ENCODE measurements around the gene WWTR1. TPM values are rescaled to one million over a fixed set of nuclear protein-coding genes. Genes with fewer than 3 reads are reported as not detected.

The WWTR1 gene
- 1 to 10 TPM in 1 of 2 donors, under 1 TPM in 1; 0.77 to 1.2 TPM for total RNA-seq
- total RNA-seq, result 1.3 to 1.5 reads per million in 2 donors

DNA sequence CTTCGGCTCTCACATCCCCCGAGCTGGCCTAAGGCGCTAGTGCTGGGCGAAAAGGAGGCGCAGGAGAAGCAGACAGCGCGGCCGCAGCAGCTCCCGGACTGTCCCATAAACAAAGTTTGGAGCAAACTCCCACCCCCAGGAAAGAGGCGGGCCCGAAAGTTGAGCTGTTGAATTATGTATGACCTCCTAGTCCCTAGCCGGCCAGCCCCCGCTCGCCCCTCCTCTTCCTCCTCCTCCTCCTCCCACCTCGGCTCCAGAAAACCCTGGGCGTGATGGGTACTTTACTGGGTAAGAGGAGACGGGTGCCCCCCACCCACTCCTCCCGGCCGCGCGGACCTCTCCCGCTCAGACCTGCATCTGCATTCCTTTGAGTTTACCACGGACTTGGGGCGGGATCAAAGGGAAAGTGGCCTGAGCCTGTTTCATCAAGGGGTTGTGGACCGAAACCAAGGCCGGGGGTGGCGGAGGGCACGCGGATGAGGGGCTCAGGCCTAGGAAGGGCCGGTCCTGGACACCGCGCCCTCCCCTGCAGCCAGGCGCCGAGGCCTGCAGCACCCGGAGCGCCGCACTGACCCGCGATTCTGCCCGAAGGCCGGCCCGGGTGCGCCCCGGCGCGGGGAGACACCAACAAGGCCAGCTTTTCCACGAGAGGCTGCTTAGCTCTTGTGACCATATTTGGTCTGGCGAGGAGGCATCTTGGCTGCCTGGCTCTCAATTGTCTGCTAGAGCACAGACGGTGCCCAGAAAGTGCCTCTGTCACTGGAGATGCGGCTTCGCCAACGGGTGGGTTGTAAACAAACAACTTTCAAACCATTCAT is at the start of gene WWTR1:
Gene WWTR1, minus strand, starts transcription at position 100 of the 818 bp plus-strand sequence. CDS start 719 bp downstream, outside the sequence.
- DNase-seq, result peak in 2 of 3 donors; percentile 17 to 19
- peak; percentile 71 for ATAC-seq
- H3K27me3 Mint-ChIP-seq, result peaks cover 68% of the 10 kb centered on the region
- H3K4me1 Mint-ChIP-seq, result peaks cover 10% of the 10 kb centered on the region
- peaks cover 3% of the 10 kb centered on the region for H3K36me3 Mint-ChIP-seq (ENCODE audit: low read depth)
- H3K9me3 ChIP-seq (ENCODE audit: control insufficient read depth, low read length, poor library complexity, severe bottlenecking), result no peaks in the 10 kb centered on the region
- no peak within 1 kb of the TSS for H3K27ac Mint-ChIP-seq
- H3K4me3 Mint-ChIP-seq, result peak within 1 kb of the TSS; percentile 96

DNA sequence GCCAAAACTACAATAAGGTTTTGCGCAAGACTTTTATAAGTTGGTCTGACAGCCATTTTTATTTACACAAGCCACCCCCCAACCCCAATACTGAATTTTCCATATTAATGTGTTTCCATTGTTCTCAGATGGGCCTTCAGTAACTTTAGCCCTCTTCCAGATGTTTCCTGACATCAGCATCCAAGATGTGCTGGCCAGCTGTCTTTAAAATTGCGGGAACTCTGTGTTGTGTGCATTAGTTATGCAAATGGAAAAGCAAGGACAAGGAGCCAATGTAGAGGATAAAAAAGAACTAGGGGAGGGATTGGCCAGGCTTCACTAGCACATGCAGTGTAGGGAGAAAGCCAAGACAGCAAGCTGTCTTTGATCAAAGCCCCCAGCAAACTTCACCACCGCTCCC is 49.1 kb upstream of the WWTR1 start:
- H3K4me1 Mint-ChIP-seq, result peaks cover 11% of the 10 kb centered on the region
- H3K27me3 Mint-ChIP-seq, result no peaks in the 10 kb centered on the region
- no peaks in the 10 kb centered on the region for H3K9me3 ChIP-seq (ENCODE audit: control insufficient read depth, low read length, poor library complexity, severe bottlenecking)
- H3K27ac Mint-ChIP-seq, result no peak overlapping the region
- H3K4me3 Mint-ChIP-seq, result no peak overlapping the region
- no peak for DNase-seq
- ATAC-seq, result no peak
- no peaks in the 10 kb centered on the region for H3K36me3 Mint-ChIP-seq (ENCODE audit: low read depth)

DNA sequence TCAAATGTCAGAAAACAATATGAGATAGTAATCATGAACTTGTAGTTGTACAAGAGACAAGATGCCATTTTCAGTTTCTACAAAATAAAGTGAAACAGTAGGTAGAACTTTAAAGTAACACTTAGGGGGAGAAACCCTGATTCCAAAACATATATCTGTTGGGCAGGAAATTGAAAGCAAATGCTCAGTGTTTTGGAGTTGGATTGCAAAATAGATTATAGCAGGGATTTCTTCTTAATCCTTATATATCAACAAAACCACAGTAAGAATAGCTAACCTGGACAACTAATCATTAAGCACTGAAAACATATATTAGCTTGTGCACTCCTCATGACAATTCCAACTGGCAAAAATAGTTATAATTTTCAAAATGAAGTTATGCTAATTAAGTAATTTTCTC is 47.6 kb upstream of the WWTR1 start:
- H3K27me3 Mint-ChIP-seq, result no peaks in the 10 kb centered on the region
- H3K36me3 Mint-ChIP-seq (ENCODE audit: low read depth), result no peaks in the 10 kb centered on the region
- no peaks in the 10 kb centered on the region for H3K9me3 ChIP-seq (ENCODE audit: control insufficient read depth, low read length, poor library complexity, severe bottlenecking)
- no peak overlapping the region for H3K4me3 Mint-ChIP-seq
- DNase-seq, result no peak
- no peak overlapping the region for H3K27ac Mint-ChIP-seq
- no peak for ATAC-seq
- peaks cover 7% of the 10 kb centered on the region for H3K4me1 Mint-ChIP-seq

DNA sequence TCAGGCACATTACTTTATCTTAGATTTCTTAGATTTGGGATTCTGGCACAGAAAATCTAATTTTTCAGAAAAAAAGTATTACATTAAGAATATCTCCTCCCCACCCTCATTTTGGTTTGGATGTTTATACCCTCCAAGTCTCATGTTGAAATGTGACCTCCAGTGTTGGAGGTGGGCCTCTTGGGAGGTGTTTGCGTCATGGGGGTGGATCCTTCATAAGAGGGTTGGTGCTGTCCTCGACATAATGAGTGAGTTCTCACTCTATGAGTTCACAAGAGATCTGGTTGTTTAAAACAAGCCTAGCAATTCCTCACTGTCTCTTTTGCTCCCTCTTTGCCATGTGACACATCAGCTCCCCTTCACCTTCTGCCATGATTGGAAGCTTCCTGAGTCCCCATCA is 45.6 kb upstream of the WWTR1 start:
- H3K9me3 ChIP-seq (ENCODE audit: control insufficient read depth, low read length, poor library complexity, severe bottlenecking), result no peaks in the 10 kb centered on the region
- no peak overlapping the region for H3K4me3 Mint-ChIP-seq
- H3K36me3 Mint-ChIP-seq (ENCODE audit: low read depth), result no peaks in the 10 kb centered on the region
- no peaks in the 10 kb centered on the region for H3K27me3 Mint-ChIP-seq
- peaks cover 7% of the 10 kb centered on the region for H3K4me1 Mint-ChIP-seq
- ATAC-seq, result no peak
- DNase-seq, result no peak
- H3K27ac Mint-ChIP-seq, result peak overlapping the region; percentile 17

DNA sequence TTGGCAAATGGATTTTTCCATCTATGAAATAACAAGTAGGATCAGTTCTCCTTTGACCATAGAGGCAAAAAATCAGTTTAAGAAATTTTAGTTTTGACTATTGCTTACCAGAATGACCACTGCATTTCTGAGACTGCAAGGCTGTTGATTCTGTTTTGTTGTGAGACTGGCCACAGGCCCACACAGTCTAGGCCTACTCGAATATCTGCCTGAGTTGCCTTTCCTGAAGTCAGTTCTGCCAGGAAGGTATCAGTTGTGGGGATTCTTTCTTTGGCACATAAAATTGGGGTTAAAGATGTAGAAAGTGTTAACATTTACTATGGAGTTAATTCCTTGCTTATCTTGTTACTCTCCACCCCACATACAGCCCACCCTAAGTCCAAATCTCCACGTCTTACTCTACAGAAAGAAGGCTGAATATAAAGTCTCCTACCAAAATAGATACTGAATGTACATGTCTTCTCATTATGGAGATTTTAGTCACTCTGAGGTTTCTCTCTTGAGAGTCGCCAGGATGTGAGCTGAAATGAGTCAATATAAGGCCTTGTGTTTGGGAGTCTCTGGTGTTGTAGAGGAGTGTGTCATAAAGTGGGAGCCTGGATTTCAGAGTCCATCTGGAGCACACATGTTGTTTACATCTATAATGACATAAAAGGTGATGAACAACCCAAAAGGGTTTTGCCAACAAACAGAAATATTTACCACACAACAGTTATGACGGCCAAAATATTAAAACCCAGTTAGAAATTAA is 45.0 kb upstream of the WWTR1 start:
- Mint-ChIP-seq H3K27me3 (no peaks in the 10 kb centered on the region), H3K4me1 (peaks cover 7% of the 10 kb centered on the region), H3K27ac (peak overlapping the region; percentile 17), H3K4me3 (no peak overlapping the region), H3K36me3 (ENCODE audit: low read depth) (no peaks in the 10 kb centered on the region)
- DNase-seq (no peak), ATAC-seq (no peak)
- no peaks in the 10 kb centered on the region for H3K9me3 ChIP-seq (ENCODE audit: control insufficient read depth, low read length, poor library complexity, severe bottlenecking)

DNA sequence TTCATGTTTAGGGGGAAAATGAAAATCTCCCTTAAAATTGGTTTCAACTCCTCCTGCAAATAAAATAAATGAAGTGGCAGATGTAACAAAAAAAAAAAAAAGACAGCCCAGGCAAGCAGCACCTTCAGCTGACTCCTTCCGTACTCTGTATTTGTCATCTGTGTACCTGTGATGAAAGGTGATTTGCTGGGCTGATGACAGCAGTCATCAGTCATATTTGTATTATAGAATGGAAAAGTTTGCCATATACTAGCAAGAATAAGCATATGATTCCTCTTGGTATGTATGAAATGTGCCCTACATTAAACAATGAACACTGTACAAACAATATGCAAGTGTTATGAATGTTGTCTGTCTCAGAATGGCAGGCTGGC is 44.1 kb upstream of the WWTR1 start:
- no peaks in the 10 kb centered on the region for H3K27me3 Mint-ChIP-seq
- H3K36me3 Mint-ChIP-seq (ENCODE audit: low read depth), result peaks cover 3% of the 10 kb centered on the region
- peak overlapping the region; percentile 19 for H3K27ac Mint-ChIP-seq
- H3K4me1 Mint-ChIP-seq, result peaks cover 7% of the 10 kb centered on the region
- H3K9me3 ChIP-seq (ENCODE audit: control insufficient read depth, low read length, poor library complexity, severe bottlenecking), result no peaks in the 10 kb centered on the region
- DNase-seq (no peak), ATAC-seq (peak; percentile 58)
- H3K4me3 Mint-ChIP-seq, result peak overlapping the region; percentile 78

DNA sequence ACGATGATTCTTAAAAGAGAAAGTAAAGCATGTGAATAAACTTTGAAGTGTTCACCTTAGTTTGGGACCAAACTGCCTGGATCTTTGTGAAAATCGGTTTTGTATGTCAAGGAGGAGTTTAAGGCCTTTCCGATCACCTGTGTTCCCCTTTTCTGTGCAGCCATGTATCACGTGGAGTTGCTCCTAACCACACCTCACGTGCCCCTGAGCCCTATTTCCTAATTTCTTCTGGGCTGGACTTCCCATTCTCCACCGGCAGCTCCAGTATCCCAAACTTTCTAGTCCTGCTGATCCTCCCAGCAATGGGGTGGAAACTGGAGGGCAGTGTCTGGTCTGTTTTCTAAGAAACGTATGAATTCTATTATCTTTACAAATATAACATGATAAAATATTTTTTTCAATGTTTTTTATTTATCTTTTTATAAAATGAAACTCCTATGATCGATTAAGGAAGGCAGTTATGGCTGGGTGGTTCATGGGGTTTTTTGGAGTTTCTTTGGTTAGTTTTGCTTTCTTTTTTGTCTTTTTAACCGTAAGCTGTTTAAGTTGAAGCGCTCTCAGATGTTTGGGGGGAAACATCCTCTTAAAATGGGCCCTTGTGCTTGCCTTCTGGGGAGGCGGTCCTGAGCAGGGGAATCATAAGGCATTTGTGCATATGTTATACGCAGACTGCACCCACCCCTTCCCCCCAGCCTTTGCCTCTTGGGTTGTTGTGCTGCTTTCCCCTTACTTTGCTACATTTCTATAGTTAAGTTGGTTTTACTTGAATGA is 43.6 kb upstream of the WWTR1 start:
- H3K9me3 ChIP-seq (ENCODE audit: control insufficient read depth, low read length, poor library complexity, severe bottlenecking), result no peaks in the 10 kb centered on the region
- DNase-seq (no peak), ATAC-seq (peak; percentile 44)
- Mint-ChIP-seq H3K27ac (peak overlapping the region; percentile 19), H3K27me3 (no peaks in the 10 kb centered on the region), H3K4me3 (peak overlapping the region; percentile 78), H3K4me1 (peaks cover 7% of the 10 kb centered on the region), H3K36me3 (ENCODE audit: low read depth) (peaks cover 5% of the 10 kb centered on the region)

DNA sequence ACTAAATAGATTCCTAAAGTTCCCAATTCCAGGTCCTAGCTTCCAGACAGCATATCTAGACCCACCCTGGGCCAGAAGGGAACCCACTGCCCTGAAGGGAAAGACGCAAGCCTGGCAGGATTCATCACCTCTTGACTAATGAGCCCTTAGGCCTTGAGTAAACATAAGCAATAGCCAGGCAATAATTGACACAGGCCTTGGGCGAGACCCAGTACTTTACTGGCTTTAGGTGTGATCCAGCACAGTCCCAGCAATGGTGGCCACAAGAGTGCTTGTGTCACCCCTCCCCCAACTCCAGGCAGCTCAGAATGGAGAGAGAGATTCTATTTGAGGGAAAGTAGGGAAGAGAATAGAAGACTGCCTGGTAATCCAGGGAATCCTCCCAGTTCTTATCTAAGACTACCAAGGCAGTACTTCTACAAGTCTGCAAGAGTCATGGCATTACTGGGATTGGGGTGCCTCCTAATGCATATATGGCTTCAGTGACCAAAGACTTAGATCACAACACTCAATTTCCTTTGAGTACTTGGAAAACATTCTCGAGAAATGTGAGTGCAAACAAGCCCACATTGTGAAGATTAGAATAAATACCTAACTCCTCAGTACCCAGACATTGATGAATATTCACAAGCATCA is 30.4 kb upstream of the WWTR1 start:
- H3K4me1 Mint-ChIP-seq, result no peaks in the 10 kb centered on the region
- DNase-seq, result no peak
- no peaks in the 10 kb centered on the region for H3K9me3 ChIP-seq (ENCODE audit: control insufficient read depth, low read length, poor library complexity, severe bottlenecking)
- peaks cover 34% of the 10 kb centered on the region for H3K27me3 Mint-ChIP-seq
- no peak overlapping the region for H3K4me3 Mint-ChIP-seq
- no peak overlapping the region for H3K27ac Mint-ChIP-seq
- ATAC-seq, result no peak
- H3K36me3 Mint-ChIP-seq (ENCODE audit: low read depth), result peaks cover 7% of the 10 kb centered on the region

DNA sequence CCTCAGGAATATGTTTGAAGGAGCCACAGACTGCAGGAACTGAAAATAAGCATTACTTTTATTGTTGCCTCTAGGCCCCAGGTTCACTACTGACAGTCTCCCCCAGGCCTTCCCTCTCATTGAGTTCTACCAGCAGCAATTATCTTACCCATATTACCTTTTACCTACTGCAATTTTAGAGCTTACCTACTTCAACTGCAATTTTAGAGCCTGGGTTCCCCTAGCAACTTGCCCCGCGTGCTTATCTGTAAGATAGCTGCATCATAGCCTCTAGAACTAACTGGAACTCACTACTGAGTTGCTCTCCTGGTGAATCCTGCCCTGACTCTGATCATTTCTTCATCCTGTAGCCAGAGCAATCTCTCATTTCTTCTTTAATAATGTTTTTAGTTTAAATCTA is 29.2 kb upstream of the WWTR1 start:
- no peak overlapping the region for H3K4me3 Mint-ChIP-seq
- H3K27ac Mint-ChIP-seq, result no peak overlapping the region
- peaks cover 7% of the 10 kb centered on the region for H3K36me3 Mint-ChIP-seq (ENCODE audit: low read depth)
- H3K27me3 Mint-ChIP-seq, result peaks cover 41% of the 10 kb centered on the region
- H3K4me1 Mint-ChIP-seq, result no peaks in the 10 kb centered on the region
- H3K9me3 ChIP-seq (ENCODE audit: control insufficient read depth, low read length, poor library complexity, severe bottlenecking), result no peaks in the 10 kb centered on the region
- DNase-seq (no peak), ATAC-seq (no peak)

DNA sequence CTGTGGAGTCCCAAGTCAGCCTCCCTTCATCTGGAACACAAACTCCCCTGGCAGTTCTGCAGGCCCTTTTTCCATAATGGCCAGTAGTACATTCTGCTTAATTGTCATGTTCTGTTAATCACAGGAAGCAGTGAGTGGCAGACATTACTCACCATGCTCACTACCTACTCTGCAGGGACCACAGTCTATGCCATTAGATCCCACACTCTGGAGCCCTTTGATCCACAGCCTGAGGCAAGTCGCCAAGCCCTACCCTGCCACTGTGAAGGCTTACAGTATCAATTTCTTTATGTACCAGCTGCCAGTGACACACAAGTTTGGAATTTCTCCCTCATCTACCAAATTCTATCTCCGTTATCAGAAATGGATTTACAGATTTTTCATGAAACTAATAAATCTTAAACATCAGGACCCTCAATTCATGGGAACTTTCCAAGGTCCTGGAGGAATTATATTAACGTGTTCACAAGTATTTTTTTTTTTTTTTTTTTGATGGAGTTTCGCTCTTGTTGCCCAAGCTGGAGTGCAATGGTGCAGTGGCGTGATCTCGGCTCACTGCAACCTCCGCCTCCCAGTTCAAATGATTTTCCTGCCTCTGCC is 20.6 kb upstream of the WWTR1 start:
- Mint-ChIP-seq H3K4me1 (no peaks in the 10 kb centered on the region), H3K27ac (no peak overlapping the region), H3K27me3 (peaks cover 9% of the 10 kb centered on the region), H3K36me3 (ENCODE audit: low read depth) (no peaks in the 10 kb centered on the region), H3K4me3 (no peak overlapping the region)
- DNase-seq, result no peak
- ATAC-seq, result no peak
- no peaks in the 10 kb centered on the region for H3K9me3 ChIP-seq (ENCODE audit: control insufficient read depth, low read length, poor library complexity, severe bottlenecking)

DNA sequence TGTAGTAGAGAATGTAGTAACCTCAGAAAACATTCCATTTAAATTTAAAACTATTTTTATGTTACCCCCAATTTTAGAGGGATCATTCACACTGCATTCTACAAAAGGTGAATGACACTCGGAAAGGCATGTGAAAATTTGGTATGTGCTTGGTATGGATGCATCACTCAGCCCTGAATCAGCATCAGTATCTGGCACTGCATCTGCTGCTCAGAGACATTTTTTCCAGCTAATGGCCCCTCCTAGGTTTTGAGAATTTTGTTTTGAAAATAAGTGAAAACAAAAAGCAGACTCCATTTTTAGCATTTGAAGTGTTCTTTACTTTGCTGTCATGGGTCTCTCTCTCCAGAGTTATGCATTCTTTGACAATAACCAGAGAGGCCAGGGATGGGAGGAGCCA is 15.6 kb upstream of the WWTR1 start:
- no peaks in the 10 kb centered on the region for H3K9me3 ChIP-seq (ENCODE audit: control insufficient read depth, low read length, poor library complexity, severe bottlenecking)
- no peak for ATAC-seq
- Mint-ChIP-seq H3K4me3 (no peak overlapping the region), H3K27ac (no peak overlapping the region), H3K4me1 (no peaks in the 10 kb centered on the region), H3K27me3 (no peaks in the 10 kb centered on the region), H3K36me3 (ENCODE audit: low read depth) (no peaks in the 10 kb centered on the region)
- DNase-seq, result no peak

DNA sequence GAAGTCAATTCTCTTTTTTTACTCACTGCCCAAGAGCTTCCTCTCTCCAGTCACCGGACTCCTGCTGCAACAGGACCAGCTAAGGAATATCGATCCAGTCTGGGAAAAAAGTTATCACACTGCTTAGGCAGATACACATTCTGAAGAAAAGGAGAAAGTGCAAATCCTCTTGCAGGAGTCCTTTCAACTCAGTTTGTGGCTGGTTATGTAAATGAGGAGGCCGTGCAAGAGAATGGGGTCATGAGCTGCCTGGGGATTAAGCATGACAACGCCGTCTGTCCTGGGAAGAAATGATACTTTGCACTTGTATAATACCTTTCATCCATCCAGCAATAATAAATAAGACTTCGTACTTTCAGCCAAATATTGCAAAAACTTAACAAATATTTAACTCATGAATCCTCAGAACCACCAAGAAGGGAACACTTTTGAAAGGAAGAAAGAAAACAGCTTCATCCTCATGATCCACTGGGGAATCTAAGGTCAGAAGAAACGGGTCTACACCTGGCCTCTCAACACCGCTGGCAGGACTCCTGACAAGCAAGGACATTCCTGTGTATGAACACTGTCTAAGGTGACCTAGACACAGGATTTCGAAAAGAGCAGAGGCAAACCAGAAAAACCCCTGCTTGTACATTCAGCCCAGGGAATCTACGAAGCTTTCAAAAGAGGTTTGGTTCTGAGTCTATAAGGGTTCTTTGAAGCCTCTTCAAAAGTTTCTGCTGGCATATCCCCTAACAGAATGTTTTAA is 13.1 kb upstream of the WWTR1 start:
- Mint-ChIP-seq H3K36me3 (ENCODE audit: low read depth) (no peaks in the 10 kb centered on the region), H3K4me1 (no peaks in the 10 kb centered on the region), H3K27me3 (peaks cover 12% of the 10 kb centered on the region), H3K4me3 (no peak overlapping the region), H3K27ac (no peak overlapping the region)
- H3K9me3 ChIP-seq (ENCODE audit: control insufficient read depth, low read length, poor library complexity, severe bottlenecking), result no peaks in the 10 kb centered on the region
- no peak for DNase-seq
- no peak for ATAC-seq
